ENCODE measurements around the gene SEBOX.

Gene SEBOX

GRCh38 chr17:28368915-28369683 lies 4.1 kb upstream of the SEBOX start:
- no peak for DNase-seq (ENCODE audit: low read depth, low spot score)

GRCh38 chr17:28368306-28368831 lies 3.4 kb upstream of the SEBOX start:
- DNase-seq (ENCODE audit: low read depth, low spot score): no peak

- DNase-seq (ENCODE audit: low read depth, low spot score): no peak
These were observed 2.8 kb upstream of the SEBOX start for GRCh38 chr17:28367641-28368305.

GRCh38 chr17:28366605-28367004 lies 1.6 kb upstream of the SEBOX start:
- no peak for DNase-seq (ENCODE audit: low read depth, low spot score)

DNA sequence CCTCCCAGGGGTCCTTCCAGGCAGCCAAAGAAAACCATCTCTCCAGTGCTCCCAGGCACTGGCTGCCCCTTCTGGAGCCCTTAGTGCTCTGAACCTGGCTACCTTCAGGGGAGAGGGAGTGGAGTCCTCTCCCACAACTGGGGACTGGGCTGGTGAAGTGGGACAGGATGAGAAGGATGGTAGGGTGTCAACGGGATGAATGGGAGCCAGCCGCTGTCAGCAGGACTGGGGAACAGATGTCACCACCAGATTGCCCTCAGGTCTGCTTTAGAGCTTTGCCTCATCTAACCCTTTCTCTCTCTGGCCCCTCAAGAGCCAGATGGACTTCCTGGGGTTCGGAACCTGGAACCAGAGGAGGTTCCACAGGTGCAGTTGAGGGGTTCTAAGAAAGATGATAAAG lies 488 bp upstream of the SEBOX start:
- no peak for DNase-seq (ENCODE audit: low read depth, low spot score)

- DNase-seq (ENCODE audit: low read depth, low spot score): no peak
These were observed 986 bp downstream of the SEBOX start for GRCh38 chr17:28363776-28364650.

- no peak for DNase-seq (ENCODE audit: low read depth, low spot score)
These were observed 1.8 kb downstream of the SEBOX start for GRCh38 chr17:28363186-28363585.

DNA sequence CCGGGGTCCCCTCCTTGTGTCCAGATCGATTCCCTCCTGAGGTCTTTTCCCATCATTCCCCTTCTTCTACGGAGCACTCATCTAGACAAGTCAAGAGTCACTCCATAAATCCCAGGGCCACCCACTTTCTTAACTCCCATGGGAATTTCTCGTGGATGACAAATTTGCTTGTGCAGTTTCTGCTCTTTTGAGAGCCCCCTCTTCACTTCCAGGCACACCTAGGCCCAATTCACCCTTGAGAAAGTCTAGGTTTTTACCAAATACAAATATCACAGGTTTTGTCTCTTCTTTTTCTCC lies 7.2 kb downstream of the SEBOX start:
- DNase-seq (ENCODE audit: low read depth, low spot score): no peak

DNA sequence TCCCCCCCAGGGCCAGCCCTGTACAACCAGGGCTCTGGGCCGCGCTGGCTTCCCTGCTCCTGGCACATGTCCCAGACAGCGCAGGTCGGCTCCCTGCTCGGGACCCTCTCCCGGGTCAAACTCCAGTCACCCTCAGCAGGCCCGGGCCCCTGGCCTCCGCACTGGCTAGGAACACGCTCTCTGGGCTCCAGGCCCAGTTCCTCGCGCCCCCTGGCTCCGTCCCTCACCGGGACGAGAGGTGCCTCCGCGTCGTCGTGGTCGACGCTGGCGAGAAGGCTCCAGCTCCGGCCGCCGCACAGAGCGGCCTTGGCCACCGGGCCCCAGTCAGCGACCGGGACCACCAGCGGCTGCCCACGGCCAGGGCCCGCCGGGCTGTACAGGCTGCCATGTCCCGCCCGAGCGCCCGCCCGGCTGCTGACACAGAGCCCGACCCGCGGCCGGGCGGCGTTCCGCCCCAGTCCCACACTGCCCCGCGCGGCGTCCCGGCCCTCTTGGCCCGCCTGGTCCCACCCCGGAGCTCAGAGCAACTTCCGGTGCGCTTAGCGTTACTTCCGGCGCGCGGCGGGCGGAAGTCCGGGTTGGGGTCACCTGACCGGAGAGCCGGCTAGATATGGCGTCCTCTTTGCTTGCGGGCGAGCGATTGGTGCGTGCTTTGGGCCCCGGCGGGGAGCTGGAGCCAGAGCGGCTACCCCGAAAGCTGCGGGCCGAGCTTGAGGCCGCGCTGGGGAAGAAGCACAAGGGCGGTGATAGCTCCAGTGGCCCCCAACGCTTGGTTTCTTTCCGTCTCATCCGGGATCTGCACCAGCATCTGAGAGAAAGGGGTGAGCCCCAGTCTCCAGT lies 7.7 kb downstream of the SEBOX start, which contains the start of gene POLDIP2:
Gene POLDIP2 (minus strand): TSS at position 467 of the 840 bp plus-strand sequence. CDS start 79 bp downstream, at position 388.
- DNase-seq (ENCODE audit: low read depth, low spot score): peak; percentile 98

GRCh38 chr17:28350271-28350670 lies 14.7 kb downstream of the SEBOX start:
- DNase-seq (ENCODE audit: low read depth, low spot score): no peak

GRCh38 chr17:28348979-28349378 lies 16.0 kb downstream of the SEBOX start:
- no peak for DNase-seq (ENCODE audit: low read depth, low spot score)

- DNase-seq (ENCODE audit: low read depth, low spot score): peak; percentile 96
These were observed 17.6 kb downstream of the SEBOX start for GRCh38 chr17:28347261-28347891.

- no peak for DNase-seq (ENCODE audit: low read depth, low spot score)
These were observed 18.2 kb downstream of the SEBOX start for GRCh38 chr17:28346746-28347246.

GRCh38 chr17:28346199-28346580 lies 18.8 kb downstream of the SEBOX start:
- peak; percentile 69 for DNase-seq (ENCODE audit: low read depth, low spot score)

- peak; percentile 77 for DNase-seq (ENCODE audit: low read depth, low spot score)
These were observed 19.4 kb downstream of the SEBOX start for GRCh38 chr17:28345419-28346198.

DNA sequence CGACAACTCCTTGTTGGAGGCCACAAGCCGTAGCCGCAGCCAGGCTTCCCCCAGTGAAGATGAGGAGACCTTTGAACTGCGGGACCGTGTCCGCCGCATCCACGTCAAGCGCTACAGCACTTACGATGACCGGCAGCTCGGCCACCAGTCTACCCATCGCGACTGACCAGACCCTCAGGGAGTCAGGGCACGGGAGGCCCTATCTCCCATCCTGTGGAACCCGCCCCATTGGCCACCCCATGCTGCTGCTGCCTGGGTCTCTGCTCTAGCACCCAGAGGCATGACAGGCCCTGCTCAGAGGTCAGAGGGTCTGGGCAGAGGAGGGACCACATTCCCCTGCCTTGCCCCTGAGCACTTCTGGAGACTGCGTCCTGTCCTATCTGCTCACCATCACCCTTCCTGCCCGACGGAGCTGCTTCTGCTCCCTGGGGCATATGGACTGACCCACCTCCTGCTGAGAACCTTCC lies 20.5 kb downstream of the SEBOX start:
- no peak for DNase-seq (ENCODE audit: low read depth, low spot score)

GRCh38 chr17:28344011-28344410 lies 21.0 kb downstream of the SEBOX start:
- no peak for DNase-seq (ENCODE audit: low read depth, low spot score)

DNA sequence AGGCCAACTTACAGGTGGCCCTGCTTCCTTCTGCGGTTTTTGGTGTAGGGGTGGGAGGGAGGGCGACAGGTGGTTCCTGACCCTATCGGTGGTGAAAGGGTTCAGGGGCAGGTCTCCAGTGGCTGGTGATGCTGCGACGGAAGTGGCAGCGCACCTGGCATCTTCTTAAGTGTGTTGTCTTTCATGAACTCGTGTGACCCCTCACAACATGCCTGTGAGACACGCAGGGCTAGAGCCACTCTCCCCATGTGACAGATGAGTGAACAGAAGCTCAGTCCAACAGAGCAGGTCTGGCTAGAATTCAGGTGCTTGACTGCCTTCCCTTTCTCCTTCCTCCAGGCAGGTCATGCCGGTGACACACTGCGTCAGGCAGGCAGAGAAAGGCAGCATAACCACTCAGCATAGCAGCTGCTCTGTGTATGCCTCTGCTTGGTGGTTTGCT lies 21.5 kb downstream of the SEBOX start:
- no peak for DNase-seq (ENCODE audit: low read depth, low spot score)

DNA sequence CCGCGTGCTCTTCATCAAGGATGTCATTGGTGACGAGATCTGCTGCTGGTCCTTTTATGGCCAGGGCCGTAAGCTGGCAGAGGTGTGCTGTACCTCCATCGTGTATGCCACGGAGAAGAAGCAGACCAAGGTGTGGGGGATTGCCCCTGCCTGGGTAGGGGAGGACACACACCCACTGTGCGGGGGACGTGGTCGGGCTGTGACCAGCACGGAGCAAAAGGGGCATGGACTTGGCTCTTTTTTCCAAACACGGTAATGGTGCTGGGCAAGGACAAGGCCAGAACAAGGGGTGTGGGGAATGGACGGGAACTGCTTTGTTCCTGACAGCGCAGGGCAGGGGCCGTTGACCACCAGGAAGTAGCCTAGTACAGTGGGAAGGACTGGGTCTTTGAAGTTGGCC lies 22.7 kb downstream of the SEBOX start:
- no peak for DNase-seq (ENCODE audit: low read depth, low spot score)

DNA sequence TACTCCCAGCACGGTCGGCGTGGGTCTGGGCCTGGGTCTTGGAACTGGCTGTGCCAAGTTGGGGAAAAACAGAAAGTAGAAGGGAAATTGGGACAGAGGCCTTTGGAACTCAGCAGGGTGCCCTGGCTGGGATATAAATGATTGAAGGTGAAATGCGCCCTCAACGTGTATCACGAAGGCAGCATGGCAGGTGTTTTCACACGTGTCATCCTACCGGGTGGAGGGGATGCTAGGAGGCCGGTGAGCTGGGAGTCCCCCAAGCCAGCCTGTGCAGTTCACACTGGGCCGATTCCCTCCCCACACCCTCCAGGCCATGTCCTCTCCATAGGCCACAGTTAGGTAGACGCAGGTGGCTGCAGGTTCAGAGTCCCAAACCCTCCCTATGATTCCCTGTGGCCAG lies 23.5 kb downstream of the SEBOX start:
- DNase-seq (ENCODE audit: low read depth, low spot score): no peak

All from astrocyte of the hippocampus (primary cell).